HG03159 (cell line): ENCODE results near the gene RPLP2.
A peak's percentile ranks its signal among the peaks of the same experiment; 100 is the strongest.

Experiments used
- ATAC-seq: cut with Tn5 transposase; IDR thresholded peaks from one replicate; pipeline ENCODE4 v1.9.1; 2021; ENCODE audit warnings: mild to moderate bottlenecking, moderate library complexity; ENCODE audit not compliant: unreplicated experiment

RPLP2 gene

GRCh38 chr11:809287-810039, at the start of gene RPLP2:
Gene RPLP2 (plus strand): TSS chr11:809967. CDS start chr11:810235, 268 bp downstream.
- peak; percentile 62 for ATAC-seq

DNA sequence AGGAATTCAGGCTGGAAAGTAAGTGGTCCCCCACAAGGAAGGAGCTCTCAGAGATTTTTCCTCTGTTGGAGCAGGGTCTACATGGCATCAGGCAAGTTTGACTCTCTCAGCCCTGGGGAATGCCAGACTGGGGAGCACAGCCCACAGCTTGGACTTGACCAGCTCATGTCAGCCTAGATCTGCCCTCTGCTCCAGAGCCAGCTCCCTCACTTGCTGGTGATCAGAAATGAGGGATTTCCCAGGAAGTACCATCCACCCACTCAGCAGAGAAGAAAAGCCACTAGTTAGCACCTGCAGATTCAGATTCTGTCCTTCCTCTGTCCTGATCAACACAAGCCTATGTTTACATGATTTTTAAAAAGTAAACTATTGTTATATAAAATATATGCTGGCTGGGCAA, 49.5 kb upstream of the RPLP2 start:
- ATAC-seq, result no peak

DNA sequence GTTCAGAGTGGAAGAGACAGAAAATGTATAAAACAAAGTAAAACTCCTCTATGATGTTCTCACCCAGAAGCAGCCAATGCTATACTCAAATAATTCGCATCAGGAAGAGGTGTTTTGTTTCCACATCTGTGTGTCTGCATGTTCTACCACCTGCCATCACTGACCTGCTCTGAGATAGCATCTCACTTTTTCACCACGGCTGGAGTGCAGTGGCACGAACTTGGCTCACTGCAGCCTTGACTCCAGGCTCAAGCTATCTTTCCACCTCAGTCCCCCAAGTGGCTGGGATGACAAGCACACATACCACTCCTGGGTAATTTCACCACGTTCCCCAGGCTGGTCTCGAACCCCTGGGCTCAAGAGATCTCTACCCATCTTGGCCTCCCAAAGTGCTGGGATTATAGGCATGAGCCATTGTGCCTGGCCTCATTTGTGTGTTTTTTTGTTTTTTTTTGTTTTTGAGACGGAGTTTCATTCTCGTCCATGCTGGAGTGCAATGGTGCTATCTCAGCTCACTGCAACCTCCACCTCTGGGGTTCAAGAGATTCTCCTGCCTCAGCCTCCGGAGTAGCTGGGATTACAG, 48.1 kb upstream of the RPLP2 start:
- no peak for ATAC-seq

- ATAC-seq, result no peak
Observed at GRCh38 chr11:762421-763072, 47.2 kb upstream of the RPLP2 start.

DNA sequence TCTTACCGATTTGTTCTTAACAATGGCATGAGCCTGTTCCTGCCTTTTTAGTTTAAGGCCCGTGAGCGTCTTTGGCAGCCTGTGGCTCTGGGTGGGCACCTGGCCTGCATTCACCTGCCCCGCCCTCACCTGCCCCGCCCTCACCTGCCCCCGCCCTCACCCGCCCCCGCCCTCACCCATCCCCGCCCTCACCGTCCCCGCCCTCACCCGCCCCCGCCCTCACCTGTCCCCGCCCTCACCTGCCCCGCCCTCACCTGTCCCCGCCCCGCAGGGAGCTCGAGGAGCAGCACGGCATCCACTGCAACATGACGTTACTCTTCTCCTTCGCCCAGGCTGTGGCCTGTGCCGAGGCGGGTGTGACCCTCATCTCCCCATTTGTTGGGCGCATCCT, 46.7 kb upstream of the RPLP2 start:
- ATAC-seq, result no peak

DNA sequence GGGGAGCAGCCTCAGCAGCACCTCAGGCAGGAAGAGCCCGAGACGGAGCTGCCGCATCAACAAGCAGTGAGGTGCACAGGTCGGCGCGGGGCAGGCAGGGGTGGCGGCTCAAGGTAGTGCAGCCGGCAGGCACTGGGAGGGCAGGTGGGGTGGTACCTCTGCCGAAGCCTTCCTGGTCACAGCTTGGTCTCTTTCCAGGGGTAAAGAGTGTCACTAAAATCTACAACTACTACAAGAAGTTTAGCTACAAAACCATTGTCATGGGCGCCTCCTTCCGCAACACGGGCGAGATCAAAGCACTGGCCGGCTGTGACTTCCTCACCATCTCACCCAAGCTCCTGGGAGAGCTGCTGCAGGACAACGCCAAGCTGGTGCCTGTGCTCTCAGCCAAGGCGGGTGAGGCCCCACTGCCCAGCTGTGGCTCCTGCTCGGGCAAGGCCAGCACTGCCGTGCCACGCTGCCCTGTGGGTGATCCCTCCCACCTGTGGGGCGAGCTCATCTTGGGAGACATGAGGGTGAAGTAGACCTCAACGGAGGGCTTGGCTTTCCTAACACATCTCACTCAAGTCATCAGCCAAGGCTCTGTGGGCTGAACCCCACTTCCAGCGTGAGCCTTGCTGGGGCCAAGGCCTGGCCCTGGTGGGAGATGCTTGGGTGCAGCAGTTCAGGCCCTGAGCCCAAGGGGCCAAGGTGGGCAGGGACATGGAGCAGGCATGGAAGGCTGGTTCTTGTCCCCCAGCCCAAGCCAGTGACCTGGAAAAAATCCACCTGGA, 46.0 kb upstream of the RPLP2 start:
- no peak for ATAC-seq

GRCh38 chr11:764322-765024, 45.3 kb upstream of the RPLP2 start:
- ATAC-seq, result no peak

GRCh38 chr11:765025-765801, 44.6 kb upstream of the RPLP2 start:
- no peak for ATAC-seq

DNA sequence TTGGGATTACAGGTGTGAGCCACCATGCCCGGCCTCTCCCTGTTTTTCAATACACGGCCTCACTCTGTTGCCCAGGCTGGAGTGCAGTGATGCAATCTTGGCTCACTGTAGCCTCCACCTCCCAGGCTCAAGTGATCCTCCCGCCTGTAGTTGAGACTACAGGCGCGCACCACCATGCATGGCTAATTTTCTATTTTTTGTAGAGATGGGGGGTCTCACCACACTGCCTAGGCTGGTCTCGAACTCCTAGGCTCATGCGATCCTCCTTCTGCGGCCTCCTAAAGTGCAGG, 44.0 kb upstream of the RPLP2 start:
- no peak for ATAC-seq

GRCh38 chr11:766106-766935, 43.4 kb upstream of the RPLP2 start:
- no peak for ATAC-seq

DNA sequence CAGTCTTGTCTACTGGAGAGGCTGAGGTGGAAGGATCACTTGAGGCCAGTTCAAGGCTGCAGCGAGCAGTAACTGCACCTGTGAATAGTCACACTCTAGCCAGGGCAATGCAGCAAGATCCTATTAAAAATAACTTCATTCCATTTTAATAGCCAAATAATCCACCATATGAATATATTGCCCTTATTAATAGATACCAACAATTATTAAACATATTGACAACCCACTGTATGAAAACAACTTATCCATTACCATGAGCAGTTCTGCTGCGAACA, 42.9 kb upstream of the RPLP2 start:
- no peak for ATAC-seq

GRCh38 chr11:767238-767637, 42.5 kb upstream of the RPLP2 start:
- no peak for ATAC-seq

GRCh38 chr11:769887-770641, 39.7 kb upstream of the RPLP2 start:
- ATAC-seq, result no peak

- ATAC-seq, result no peak
Observed at GRCh38 chr11:770642-771616, 38.8 kb upstream of the RPLP2 start.

GRCh38 chr11:771617-772204, 38.1 kb upstream of the RPLP2 start:
- no peak for ATAC-seq

DNA sequence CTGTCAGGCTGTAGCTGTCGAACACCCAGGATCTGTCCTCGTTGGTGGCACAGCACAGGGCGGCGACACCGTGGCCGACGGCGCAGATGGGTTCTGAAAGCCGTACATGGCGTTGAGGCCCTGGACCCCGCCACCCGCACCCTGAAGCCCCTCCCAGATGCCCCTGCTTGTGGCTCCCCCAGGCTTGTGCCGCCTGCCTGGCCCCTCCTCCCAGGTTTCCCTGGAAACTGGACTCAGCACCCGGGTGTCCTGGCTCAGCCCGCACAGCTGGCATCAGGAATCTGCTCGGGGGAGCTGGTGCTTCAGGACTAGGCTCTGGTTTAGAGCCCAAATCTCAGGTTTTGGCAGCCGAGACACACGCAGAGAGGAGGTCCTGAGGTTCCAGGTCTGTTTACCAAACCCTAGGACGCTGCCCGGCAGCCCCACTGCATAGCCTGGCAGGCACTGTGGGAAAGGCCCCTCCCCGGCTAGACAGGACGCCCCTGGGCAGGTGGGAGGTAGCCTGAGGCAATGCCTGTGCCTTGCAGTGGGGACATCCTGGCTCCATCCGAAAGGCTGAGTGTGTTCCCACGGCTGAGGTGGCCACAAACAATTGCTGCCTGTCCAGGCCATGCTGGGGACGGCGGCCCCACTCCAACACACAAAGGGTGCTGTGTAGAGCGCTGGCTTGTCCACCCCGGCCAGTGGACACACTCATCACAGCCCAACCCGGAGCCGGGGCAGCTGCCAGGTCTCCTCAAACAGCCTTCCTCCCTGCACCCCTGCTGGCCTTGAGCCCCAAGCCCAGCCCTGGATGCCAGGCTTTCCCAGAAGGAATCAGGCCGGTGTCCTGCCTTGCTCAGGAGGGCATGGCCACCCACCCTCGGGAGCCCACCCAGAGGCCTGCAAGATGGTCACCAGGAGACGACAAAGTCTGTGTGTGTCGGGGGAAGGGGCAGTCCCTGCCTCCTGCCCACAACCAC, 37.1 kb upstream of the RPLP2 start:
- ATAC-seq, result no peak
